ENCODE data around the gene AGO3. TPM values are rescaled to one million over a fixed set of nuclear protein-coding genes. Genes with fewer than 3 reads are reported as not detected.

The AGO3 gene
- total and polyA plus RNA-seq, 2 of the 13 experiments (the other 11 are each of a cell fraction or from before 2014, with no cell fraction given): 21.2 to 27.1 TPM

DNA sequence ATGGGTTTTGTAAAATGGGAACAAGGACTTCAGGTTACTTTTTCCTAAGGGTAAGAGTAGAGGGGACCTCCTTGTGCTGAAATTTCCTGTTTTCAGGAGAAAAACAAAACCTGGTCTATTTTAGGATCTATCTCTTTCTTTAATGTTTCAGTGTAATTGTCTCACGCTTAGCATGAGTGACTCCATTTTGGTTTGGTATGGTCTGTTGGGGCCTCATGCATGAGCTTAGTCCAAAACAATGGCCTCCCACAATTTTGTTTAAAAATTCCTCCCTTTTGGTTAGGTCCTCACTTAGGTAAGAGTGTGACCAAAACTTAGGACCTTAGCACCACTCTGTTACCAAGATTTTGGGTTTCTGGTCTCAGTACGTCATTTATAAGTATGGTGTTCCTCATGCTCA is 85.8 kb downstream of the AGO3 start:
- Histone ChIP-seq H3K4me3 (replicated peaks in 1 of 3; ENCODE audit: insufficient read depth in 1 of 3, low read depth in 2 of 3, low read length in 3 of 3) (no peak overlapping the region), H3K9me3 (ENCODE audit: low read length) (no peaks in the 10 kb centered on the region), H3K4me1 (ENCODE audit: insufficient read depth, low read length) (no peaks in the 10 kb centered on the region), H2AFZ (ENCODE audit: low read length) (no peak overlapping the region), H3K27me3 (ENCODE audit: control insufficient read depth in 1 of 2, insufficient read depth in 2 of 2, low read length in 2 of 2) (no peaks in the 10 kb centered on the region), H3K36me3 (replicated peaks in 1 of 2; ENCODE audit: control insufficient read depth in 1 of 2, insufficient read depth in 2 of 2, low read length in 2 of 2) (peaks cover 5 to 31% of the 10 kb centered on the region in 2 experiments), H3K4me2 (ENCODE audit: low read depth, low read length) (no peak overlapping the region), H3K79me2 (ENCODE audit: insufficient read depth, low read length) (no peaks in the 10 kb centered on the region), H3K9ac (ENCODE audit: insufficient read depth, low read depth, low read length) (no peak overlapping the region), H3K27ac (ENCODE audit: extremely low read length, insufficient read depth, low read length) (no peak overlapping the region), H4K20me1 (ENCODE audit: insufficient read depth, low read length) (no peaks in the 10 kb centered on the region)
- ChIA-PET CTCF (ENCODE audit: low intra/inter-chr PET ratio, low total read pairs) (no interaction called here), POLR2A (no interaction called here)
- no peak for DNase-seq (ENCODE audit: low spot score)
- in situ Hi-C loops (cut with HindIII; ENCODE audit: extremely low pct_ligation_motif_present, low pct_unique_long_range_greater_than_20kb) (no loop called here), intact Hi-C loops (cut with micrococcal nuclease; ENCODE audit: unreplicated experiment) (no loop called here)
- FAIRE-seq: no peak
- no TSS peak for BruUV-seq (replicated peaks)
- 95% methylated on average over 2 of the region's 2 CpGs for WGBS (ENCODE audit: low lambda C conversion rate)
- TF ChIP-seq ZNF337 (CRISPR knock-in tag; IDR thresholded peaks at IDR 0.05; ENCODE audit: borderline replicate concordance, low read depth) (no peak), ZNF615 (CRISPR knock-in tag; IDR thresholded peaks at IDR 0.05; ENCODE audit: borderline replicate concordance) (no peak), HES4 (CRISPR knock-in tag; IDR thresholded peaks at IDR 0.05; ENCODE audit: borderline replicate concordance) (no peak), NBN (conservative IDR thresholded peaks at IDR 0.05) (no peak), ZNF746 (CRISPR knock-in tag; IDR thresholded peaks at IDR 0.05) (no peak), ZSCAN12 (CRISPR knock-in tag; IDR thresholded peaks at IDR 0.05) (no peak), ZNF121 (CRISPR knock-in tag; IDR thresholded peaks at IDR 0.05) (no peak), KDM1A (CRISPR knock-in tag; IDR thresholded peaks at IDR 0.05) (no peak), NFE2L1 (CRISPR knock-in tag; IDR thresholded peaks at IDR 0.05; ENCODE audit: borderline replicate concordance) (no peak), NFRKB (IDR thresholded peaks at IDR 0.05) (no peak), GPN1 (CRISPR knock-in tag; IDR thresholded peaks at IDR 0.05; ENCODE audit: borderline replicate concordance) (no peak), HOXA9 (CRISPR knock-in tag; IDR thresholded peaks at IDR 0.05; ENCODE audit: borderline replicate concordance) (no peak)
- TF ChIP-seq, protein P1, sequence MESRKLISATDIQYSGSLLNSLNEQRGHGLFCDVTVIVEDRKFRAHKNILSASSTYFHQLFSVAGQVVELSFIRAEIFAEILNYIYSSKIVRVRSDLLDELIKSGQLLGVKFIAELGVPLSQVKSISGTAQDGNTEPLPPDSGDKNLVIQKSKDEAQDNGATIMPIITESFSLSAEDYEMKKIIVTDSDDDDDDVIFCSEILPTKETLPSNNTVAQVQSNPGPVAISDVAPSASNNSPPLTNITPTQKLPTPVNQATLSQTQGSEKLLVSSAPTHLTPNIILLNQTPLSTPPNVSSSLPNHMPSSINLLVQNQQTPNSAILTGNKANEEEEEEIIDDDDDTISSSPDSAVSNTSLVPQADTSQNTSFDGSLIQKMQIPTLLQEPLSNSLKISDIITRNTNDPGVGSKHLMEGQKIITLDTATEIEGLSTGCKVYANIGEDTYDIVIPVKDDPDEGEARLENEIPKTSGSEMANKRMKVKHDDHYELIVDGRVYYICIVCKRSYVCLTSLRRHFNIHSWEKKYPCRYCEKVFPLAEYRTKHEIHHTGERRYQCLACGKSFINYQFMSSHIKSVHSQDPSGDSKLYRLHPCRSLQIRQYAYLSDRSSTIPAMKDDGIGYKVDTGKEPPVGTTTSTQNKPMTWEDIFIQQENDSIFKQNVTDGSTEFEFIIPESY (CRISPR knock-in tag; IDR thresholded peaks at IDR 0.05): no peak
- TF ChIP-seq, protein P2, sequence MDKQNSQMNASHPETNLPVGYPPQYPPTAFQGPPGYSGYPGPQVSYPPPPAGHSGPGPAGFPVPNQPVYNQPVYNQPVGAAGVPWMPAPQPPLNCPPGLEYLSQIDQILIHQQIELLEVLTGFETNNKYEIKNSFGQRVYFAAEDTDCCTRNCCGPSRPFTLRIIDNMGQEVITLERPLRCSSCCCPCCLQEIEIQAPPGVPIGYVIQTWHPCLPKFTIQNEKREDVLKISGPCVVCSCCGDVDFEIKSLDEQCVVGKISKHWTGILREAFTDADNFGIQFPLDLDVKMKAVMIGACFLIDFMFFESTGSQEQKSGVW (CRISPR knock-in tag; IDR thresholded peaks at IDR 0.05; ENCODE audit: borderline replicate concordance): no peak
- TF ChIP-seq, protein P3, sequence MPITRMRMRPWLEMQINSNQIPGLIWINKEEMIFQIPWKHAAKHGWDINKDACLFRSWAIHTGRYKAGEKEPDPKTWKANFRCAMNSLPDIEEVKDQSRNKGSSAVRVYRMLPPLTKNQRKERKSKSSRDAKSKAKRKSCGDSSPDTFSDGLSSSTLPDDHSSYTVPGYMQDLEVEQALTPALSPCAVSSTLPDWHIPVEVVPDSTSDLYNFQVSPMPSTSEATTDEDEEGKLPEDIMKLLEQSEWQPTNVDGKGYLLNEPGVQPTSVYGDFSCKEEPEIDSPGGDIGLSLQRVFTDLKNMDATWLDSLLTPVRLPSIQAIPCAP (CRISPR knock-in tag; IDR thresholded peaks at IDR 0.05; ENCODE audit: low read depth): no peak
- TF ChIP-seq, protein P4, sequence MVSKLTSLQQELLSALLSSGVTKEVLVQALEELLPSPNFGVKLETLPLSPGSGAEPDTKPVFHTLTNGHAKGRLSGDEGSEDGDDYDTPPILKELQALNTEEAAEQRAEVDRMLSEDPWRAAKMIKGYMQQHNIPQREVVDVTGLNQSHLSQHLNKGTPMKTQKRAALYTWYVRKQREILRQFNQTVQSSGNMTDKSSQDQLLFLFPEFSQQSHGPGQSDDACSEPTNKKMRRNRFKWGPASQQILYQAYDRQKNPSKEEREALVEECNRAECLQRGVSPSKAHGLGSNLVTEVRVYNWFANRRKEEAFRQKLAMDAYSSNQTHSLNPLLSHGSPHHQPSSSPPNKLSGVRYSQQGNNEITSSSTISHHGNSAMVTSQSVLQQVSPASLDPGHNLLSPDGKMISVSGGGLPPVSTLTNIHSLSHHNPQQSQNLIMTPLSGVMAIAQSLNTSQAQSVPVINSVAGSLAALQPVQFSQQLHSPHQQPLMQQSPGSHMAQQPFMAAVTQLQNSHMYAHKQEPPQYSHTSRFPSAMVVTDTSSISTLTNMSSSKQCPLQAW (CRISPR knock-in tag; IDR thresholded peaks at IDR 0.05): no peak
- TF ChIP-seq, protein P5, sequence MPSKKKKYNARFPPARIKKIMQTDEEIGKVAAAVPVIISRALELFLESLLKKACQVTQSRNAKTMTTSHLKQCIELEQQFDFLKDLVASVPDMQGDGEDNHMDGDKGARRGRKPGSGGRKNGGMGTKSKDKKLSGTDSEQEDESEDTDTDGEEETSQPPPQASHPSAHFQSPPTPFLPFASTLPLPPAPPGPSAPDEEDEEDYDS (CRISPR knock-in tag; IDR thresholded peaks at IDR 0.05): no peak
- no peak for ATAC-seq
